ENCODE measurements around the gene SCRN2.

Gene SCRN2

GRCh38 chr17:47845716-47846075, 4.6 kb upstream of the SCRN2 start:
- H3K4me1 Mint-ChIP-seq, result peaks cover 44% of the 10 kb centered on the region
- no peaks in the 10 kb centered on the region for H3K36me3 Mint-ChIP-seq (ENCODE audit: low read depth)
- peaks cover 74% of the 10 kb centered on the region for H3K27me3 Mint-ChIP-seq (ENCODE audit: low read depth)
- H3K9me3 Mint-ChIP-seq, result no peaks in the 10 kb centered on the region
- peak overlapping the region in 1 of 3 experiments; percentile 16 for H3K27ac Mint-ChIP-seq
- H3K4me3 Mint-ChIP-seq, result peak overlapping the region in 1 of 3 experiments; percentile 22
- TF ChIP-seq CTCF (IDR thresholded peaks at IDR 0.05; ENCODE audit: unreplicated experiment in 3 of 3), result no peak

- Mint-ChIP-seq H3K4me3 (peak overlapping the region in 2 of 3 experiments; percentile 22 to 36), H3K27ac (peak overlapping the region in 1 of 3 experiments; percentile 54), H3K4me1 (peaks cover 48% of the 10 kb centered on the region), H3K27me3 (ENCODE audit: low read depth) (peaks cover 68% of the 10 kb centered on the region), H3K9me3 (no peaks in the 10 kb centered on the region), H3K36me3 (ENCODE audit: low read depth) (no peaks in the 10 kb centered on the region)
- TF ChIP-seq CTCF (IDR thresholded peaks at IDR 0.05; ENCODE audit: unreplicated experiment in 3 of 3), result peak; percentile 29 to 46 (median 34)
These were observed 4.0 kb upstream of the SCRN2 start for GRCh38 chr17:47844814-47845715.

- Mint-ChIP-seq H3K4me1 (peaks cover 54% of the 10 kb centered on the region), H3K27me3 (ENCODE audit: low read depth) (peaks cover 59% of the 10 kb centered on the region), H3K27ac (no peak overlapping the region), H3K36me3 (ENCODE audit: low read depth) (no peaks in the 10 kb centered on the region), H3K9me3 (no peaks in the 10 kb centered on the region), H3K4me3 (peak overlapping the region in 1 of 3 experiments; percentile 21)
- TF ChIP-seq CTCF (IDR thresholded peaks at IDR 0.05; ENCODE audit: unreplicated experiment in 3 of 3), result no peak
These were observed 3.2 kb upstream of the SCRN2 start for GRCh38 chr17:47844227-47844626.

- Mint-ChIP-seq H3K9me3 (no peaks in the 10 kb centered on the region), H3K4me1 (peaks cover 54% of the 10 kb centered on the region), H3K4me3 (peak overlapping the region; percentile 59 to 79 (median 68)), H3K27me3 (ENCODE audit: low read depth) (peaks cover 51% of the 10 kb centered on the region), H3K27ac (peak overlapping the region; percentile 62 to 82 (median 74)), H3K36me3 (ENCODE audit: low read depth) (no peaks in the 10 kb centered on the region)
- no peak for TF ChIP-seq CTCF (IDR thresholded peaks at IDR 0.05; ENCODE audit: unreplicated experiment in 3 of 3)
These were observed 2.3 kb upstream of the SCRN2 start for GRCh38 chr17:47843391-47843730.

GRCh38 chr17:47841488-47842291, 617 bp upstream of the SCRN2 start:
- peak in 2 of 3 experiments; percentile 16 for TF ChIP-seq CTCF (IDR thresholded peaks at IDR 0.05; ENCODE audit: unreplicated experiment in 3 of 3)
- peak overlapping the region; percentile 95 to 99 (median 95) for H3K4me3 Mint-ChIP-seq
- H3K9me3 Mint-ChIP-seq, result no peaks in the 10 kb centered on the region
- H3K4me1 Mint-ChIP-seq, result peaks cover 54% of the 10 kb centered on the region
- H3K36me3 Mint-ChIP-seq (ENCODE audit: low read depth), result no peaks in the 10 kb centered on the region
- peaks cover 34% of the 10 kb centered on the region for H3K27me3 Mint-ChIP-seq (ENCODE audit: low read depth)
- H3K27ac Mint-ChIP-seq, result peak overlapping the region; percentile 66 to 91 (median 89)

Measured in nephron (organoid).